Esophagus mucosa (tissue), 1 donor: ENCODE measurements around the gene FHOD1. TPM values are rescaled to one million over a fixed set of nuclear protein-coding genes. Genes with fewer than 3 reads are reported as not detected.
A peak's percentile ranks its signal among the peaks of the same experiment; 100 is the strongest.

Experiments used
- ATAC-seq: fragments of 200-7000 bp; cut with Tn5 transposase; one replicate; pipeline ENCODE4 v1.9.1; 2020
- total RNA-seq: library from RNA; stranded (reverse); gene quantifications from one replicate; pipeline ENCODE4 v1.2.4, GENCODE V29; 2023
- donor health status: DM: yes; HTN: yes; CAD: no.

The FHOD1 gene
- total RNA-seq, 1 donor from 2014 or later: 7.4 TPM

DNA sequence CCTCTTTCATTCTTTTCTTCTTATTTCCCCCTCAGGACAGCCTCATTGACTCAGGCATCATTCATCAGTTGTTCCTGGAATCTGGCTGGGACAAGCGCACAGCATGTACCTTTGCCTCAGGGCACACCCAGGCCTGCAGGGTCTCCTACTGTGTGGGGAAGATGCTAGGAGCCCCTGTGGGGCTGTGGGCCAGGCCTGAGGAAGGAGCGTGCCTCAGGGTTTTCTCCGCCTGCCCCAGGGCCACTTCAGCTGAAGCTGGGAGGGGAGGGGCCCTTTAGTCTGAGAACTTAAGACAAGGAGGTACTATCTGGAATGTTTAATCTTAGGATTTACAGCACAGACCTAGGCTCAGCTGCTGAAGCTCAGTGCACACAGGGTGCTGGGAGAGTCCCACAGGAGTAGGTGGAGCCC is 40.4 kb downstream of the FHOD1 start:
- peak; percentile 29 for ATAC-seq

DNA sequence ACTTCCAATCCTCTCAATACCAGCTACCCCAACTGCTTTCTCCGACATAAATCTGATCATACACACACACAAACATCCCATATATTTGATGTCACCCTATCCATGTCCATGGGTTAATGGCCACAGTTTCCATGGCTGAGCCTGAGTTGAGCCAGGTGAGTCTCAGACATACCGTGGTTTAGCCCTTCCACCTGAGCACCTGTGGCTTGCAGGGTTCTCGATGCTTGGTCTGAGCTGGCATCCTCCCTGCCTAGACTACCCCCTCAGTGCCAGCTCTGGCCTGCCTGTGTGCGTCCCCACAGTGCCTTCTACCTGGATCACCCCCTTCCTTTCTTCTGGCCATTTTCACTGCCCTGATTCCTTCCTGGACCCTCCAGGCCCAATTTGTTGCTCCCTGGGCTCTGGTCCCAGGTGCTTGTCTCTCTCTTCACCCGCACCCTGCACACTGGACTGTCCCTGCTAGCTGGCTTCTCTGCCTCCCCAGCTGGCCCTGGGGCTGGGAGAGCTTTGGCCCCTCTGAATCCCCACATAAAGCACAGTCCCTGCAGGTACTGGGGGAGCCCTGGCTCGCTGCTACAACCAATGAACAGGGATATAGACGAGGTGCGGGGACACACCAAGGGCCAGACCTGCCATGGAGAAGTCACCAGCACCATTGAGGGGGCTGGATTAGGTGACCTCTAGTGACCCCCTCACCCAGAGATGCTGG is 41.0 kb downstream of the FHOD1 start:
- ATAC-seq: no peak

DNA sequence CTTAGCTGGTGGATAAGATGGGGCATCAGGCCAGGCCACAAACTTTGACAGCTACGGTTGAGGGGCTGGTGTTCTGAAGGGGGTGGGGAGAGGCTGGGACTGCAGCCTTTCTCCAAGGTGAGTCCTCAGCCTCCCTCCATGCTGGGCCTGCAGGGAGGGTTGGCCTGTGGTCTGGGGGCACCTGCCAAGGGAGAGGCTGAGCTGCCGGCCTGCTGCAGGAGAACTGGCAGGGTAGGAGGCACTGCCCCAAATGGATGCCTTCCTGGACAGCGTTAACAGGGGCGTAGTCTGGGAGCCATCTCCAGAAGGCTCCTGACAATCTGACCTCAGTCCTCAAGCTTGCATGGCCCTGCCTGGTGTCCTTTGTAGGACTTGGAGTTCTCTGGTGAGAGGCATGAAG is 43.2 kb downstream of the FHOD1 start:
- ATAC-seq: no peak

DNA sequence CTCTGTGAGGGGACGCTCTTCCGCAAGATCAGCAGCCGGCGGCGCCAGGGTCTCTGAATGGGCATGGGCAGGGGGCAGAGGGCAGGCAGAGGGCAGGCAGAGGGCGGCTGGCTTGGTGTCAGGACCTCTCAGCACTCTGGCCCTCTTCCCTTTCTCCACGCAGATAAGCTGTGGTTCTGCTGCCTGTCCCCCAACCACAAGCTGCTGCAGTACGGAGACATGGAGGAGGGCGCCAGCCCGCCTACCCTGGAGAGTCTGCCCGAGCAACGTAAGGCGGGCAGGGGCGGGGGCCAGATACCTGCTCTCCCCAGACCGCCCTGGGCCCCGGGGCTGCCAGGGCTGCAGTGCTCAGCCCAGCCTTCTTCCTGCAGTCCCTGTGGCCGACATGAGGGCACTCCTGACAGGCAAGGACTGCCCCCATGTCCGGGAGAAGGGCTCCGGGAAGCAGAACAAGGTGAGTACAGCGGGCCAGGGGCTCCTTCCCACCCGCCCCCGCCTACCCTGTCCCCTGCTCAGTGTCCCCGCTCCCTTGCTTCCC is 44.3 kb downstream of the FHOD1 start:
- no peak for ATAC-seq

DNA sequence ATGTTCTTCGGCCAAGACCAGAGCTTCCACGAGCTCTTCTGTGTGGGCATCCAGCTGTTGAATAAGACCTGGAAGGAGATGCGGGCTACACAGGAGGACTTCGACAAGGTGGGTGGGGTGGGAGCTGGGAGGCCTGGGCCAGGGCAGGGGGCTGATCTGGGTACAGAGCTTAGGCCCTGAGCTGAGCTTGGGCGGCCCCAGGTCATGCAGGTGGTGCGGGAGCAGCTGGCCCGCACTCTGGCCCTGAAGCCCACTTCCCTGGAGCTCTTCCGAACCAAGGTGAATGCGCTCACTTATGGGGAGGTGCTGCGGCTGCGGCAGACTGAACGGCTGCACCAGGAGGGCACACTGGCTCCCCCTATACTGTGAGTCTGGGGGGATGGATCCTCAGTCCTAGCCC is 44.9 kb downstream of the FHOD1 start:
- no peak for ATAC-seq

DNA sequence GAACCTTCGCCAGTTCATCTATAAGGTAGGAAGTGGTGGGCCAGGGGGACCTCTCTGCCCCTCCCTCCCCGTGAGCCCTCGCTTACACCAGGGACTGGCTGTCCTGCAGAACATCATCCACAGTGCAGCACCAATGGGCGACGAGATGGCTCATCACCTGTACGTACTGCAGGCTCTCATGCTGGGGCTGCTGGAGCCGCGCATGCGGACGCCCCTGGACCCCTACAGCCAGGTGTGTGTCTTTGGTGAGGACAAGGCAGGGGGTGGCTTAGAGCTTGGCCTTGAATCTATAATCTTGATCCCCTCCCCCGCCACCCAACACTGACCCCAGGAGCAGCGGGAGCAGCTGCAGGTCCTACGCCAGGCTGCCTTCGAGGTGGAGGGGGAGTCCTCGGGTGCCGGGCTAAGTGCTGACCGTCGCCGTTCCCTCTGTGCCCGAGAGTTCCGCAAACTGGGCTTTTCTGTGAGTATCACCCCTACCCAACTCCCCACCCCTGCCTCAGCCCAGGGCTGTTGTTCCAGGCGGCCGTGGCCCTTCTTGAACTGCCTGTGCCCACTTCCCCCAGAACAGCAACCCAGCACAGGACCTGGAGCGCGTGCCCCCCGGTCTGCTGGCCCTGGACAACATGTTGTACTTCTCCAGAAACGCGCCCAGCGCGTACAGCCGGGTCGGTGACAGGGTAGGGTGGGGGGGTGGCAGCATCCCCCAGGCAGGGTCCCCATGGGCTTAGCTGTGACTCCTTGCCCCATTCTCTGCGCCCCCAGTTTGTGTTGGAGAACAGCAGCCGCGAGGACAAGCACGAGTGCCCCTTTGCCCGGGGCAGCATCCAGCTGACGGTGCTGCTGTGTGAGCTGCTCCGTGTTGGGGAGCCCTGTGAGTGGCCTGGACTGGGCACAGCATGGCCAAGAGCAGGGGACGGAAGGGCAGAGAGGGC is 45.6 kb downstream of the FHOD1 start:
- ATAC-seq: no peak

DNA sequence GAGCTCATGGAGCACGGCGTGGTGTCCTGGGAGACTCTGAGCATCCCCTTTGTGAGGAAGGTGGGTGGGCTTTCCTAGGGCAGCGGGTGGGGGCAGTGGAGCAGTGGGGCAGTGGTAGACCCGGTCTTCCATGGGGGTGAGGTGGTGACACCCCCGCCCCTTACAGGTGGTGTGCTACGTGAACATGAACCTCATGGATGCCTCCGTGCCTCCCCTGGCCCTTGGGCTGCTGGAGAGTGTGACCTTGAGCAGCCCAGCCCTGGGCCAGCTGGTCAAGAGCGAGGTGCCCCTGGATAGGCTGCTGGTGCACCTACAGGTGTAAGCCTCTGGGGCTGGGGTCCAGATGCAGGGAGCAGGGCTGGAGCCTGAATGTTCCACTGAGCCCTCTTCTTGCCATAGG is 46.8 kb downstream of the FHOD1 start:
- ATAC-seq: no peak

DNA sequence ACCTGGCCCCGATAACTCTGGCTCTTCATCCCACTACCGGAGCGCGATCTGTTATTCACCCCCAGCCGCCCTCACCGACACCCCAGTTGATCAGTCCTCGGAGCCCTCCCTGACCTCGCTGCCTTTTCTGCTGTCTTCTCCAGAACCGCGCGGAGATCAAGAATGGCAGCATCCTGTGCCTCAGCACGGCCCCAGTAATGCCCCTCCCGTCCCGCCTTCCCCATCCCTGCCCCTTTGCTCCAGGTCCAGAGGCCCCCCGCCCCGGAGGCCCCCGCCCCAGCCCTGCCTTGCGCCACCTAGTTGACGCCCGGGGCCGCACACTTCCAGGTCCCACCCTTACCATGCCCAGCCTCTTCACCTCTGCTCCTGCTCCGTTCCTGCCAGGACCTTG is 47.5 kb downstream of the FHOD1 start:
- no peak for ATAC-seq

DNA sequence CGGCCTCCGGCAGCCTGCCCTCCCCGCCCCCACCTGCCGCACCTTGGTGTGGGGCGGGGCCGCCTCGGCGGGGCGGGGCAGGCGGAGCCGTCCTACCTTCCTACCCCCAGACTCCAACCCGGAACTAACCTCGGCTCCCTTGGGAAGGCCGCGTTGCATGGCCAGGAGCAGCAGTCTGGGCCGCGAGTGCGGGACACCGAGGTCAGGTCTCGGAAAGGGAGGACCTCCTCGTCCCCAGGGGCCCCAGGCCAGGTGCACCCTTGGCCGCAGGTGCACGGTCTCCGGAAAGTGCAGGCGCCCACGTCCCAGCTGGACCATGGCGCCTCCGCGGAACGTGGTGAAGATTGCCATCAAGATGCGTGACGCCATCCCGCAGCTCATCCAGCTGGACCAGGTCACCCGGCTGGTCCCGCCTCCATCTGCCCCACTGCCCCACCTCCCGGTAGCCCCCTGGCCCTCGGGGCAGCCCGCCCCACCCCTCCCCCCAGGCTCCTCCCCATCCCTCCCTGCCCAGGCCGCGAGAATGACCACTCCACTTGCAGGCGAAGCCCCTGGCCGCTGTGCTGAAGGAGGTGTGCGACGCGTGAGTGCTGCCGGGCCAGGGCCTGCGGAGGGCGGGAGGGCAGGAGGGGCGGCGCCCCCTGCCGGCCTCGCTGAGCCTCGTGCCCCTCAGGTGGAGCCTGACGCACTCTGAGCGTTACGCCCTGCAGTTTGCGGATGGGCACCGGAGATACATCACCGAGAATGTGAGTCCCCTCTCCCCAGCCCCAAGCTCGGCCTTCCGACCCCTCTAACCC is 48.1 kb downstream of the FHOD1 start, which contains the start of gene ELMO3:
Gene ELMO3 (plus strand): TSS at position 121 of the 797 bp plus-strand sequence. CDS start 196 bp downstream, at position 317.
- ATAC-seq: peak; percentile 85

DNA sequence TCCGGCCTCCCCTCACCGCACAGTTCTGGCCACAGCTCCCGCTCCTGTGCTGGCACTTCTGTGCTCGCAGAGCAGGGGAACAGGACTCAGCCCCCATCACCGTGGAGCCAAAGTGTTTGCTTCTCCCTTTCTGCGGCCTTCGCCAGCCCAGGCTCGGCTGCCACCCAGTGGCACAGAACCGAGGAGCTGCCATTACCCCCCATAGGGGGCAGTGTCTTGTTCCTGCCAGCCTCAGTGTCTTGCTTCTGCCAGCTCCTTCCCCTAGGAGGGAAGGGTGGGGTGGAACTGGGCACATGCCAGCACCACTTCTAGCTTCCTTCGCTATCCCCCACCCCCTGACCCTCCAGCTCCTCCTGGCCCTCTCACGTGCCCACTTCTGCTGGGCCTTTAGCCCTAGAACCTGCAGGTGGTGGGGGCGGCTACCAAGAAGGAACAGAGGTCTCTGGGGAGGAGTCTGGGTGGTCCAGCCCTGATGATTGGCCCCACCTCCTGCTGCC is 49.0 kb downstream of the FHOD1 start:
- ATAC-seq: peak; percentile 63

DNA sequence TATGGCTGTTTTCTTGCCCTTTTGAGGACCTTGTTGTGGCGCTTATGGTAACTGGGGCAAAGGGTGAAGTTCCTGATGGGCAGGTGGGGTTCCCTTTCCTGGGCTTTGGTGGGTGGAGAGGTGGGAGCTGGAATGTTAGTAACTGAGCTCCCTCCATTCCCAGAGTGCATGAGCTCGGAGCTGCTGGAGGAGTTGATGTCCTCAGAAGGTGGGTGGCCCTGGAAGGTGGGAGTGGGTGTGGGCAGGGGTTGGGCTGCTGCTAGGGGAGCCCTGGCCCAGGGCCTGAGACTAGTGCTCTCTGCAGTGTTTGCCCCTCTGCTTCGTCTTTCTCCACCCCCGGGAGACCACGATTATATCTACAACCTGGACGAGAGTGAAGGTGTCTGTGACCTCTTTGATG is 49.6 kb downstream of the FHOD1 start:
- no peak for ATAC-seq

DNA sequence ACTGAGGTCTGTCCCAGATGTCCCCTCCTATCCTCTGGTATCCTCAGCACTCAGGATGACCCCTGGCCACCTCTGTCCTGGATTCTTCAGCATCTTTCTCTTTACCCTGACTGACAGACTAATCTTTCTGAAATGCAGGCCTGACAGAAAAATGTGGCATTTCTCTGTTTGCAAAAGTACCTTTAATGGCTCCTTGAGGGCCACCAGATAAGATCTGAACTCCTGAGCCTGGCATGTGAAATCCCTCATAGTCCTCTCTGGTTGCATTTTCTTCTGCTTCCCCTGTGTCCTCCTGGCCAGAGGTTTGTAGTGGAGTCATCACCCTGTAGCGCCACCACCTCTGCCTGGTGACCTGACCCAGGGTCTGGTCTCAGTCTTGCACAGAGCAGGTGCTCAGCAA is 50.4 kb downstream of the FHOD1 start:
- ATAC-seq: no peak

DNA sequence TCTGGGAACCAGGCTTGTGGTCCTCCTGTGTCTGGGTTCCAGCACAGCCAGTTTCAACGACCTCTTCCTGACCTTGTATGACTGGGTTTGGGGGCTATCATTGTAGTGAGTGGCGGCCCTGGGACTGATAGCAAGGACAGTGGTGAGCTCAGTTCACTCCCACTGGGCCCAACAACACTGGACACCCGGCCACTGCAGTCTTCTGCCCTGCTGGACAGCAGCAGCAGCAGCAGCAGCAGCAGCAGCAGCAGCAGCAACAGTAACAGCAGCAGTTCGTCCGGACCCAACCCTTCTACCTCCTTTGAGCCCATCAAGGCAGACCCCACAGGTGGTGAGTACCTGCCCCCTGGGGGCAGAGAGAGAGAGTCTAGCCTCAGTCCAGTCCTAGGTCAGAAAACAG is 51.6 kb downstream of the FHOD1 start:
- ATAC-seq: no peak

DNA sequence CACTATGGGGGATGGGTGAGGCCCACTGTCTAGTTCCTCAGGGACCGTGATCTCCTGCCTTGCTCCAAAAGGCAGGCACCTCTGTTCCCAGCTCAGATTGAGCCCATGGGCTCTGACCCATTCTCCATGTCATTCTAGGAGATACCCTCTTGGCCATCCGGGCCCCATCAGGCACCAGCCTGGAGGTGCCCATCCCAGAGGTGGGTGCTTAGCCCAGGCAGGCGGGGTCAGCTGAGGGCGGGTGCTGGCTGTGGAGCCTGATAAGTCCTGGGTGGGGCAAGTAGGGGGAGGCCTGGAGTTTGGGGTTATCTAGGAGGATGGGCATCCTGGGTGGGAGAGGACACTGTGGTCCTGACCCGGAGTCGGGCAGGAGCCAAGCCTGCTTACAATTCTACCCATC is 53.0 kb downstream of the FHOD1 start:
- no peak for ATAC-seq

DNA sequence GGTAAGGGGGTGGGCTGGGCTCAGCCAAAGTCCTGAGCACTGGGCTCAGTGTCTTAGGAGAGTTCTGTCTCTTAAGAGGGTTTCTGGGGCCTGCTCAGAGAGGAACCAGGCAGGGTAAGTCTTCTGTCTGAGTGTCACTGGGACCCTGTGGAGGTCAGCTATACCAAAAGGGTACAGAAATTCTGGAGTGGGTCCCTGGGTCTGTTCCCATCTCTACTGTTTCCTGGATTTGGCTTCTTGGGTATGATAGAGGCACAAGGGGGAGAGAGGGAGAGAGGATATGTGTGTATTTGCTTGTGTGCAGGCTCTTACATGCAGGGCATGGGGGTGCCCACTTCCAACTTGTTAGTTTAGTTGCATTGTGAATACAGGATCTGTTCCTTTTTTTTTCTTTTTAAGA is 53.7 kb downstream of the FHOD1 start:
- no peak for ATAC-seq

DNA sequence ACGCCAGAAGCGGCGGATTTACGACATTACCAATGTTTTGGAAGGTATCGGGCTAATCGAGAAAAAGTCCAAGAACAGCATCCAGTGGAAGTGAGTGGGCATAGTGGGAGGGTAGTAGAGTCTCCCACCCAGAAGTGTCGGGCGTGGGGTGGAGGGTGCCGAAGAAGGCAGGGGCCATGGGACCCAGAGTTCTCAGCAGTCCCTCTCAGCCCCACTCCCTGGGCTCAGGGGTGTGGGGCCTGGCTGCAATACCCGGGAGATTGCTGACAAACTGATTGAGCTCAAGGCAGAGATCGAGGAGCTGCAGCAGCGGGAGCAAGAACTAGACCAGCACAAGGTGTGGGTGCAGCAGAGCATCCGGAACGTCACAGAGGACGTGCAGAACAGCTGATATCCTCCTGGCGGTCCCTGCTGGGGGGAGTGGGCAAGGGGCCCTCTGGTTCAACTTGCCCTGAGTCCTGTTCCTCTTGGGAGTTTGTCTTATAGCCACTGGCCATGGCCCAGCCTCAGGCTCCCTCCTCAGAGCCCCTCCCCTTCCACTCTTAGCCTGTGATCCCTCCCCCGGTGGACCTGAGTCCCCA is 54.4 kb downstream of the FHOD1 start:
- peak; percentile 2 for ATAC-seq

DNA sequence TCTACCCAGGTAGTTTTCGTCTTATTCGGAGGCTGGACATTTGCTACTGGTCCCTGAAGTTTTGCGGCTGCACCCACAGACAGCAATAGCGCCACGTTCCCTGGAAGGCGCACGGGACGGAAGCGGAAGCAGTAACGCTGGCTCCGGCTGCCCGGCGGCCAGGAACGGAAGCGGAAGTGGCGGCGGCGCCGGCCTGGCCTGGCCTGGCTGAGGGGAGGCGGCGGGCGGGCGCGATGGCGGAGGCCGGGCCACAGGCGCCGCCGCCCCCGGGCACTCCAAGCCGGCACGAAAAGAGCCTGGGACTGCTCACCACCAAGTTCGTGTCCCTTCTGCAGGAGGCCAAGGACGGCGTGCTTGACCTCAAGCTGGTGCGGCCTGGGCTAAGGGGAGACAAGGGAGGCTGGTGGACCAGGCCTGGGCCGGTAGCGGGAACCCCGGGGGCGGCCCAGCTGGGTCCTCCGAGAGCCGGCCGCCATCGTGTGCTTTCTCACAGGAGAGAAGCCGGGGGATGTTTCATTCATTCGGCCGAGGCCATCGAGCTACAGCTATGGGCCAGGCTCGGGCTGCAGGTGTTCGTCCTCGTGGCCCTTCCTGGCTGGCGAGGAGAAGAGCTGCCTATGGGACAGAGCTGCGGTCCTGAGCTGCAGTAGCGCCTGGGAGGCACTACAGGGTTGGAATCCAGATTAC is 55.1 kb downstream of the FHOD1 start, which contains the start of gene E2F4:
Gene E2F4 (plus strand): TSS at position 161 of the 687 bp plus-strand sequence. CDS start 73 bp downstream, at position 234.
- peak; percentile 91 for ATAC-seq

DNA sequence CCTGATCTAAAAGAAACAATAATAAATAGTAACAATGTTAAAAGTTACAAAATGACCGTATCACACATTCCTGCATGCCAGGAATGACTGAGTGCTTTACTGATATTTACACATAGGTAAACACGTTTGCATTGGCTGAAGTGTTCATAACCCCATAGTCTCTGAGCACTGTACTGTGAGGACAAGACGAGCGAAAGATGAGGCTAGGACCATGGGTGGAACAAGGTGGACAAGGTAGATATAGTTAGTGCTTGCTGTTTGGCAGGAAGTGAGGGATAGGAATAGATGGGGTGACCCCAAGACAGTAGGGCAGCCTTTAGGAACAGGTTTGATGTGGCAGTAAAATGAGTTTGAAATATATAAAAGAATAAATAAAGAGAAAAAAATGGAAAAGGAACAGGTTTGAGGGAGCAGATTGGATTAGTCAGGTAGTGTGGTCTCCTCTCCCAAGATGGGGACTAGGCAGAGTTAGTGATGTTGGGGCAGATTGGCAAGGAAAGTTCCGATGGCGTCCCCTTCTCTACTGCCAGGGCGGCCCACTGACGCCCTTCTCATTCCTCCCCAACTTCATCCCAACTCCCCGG is 55.8 kb downstream of the FHOD1 start:
- no peak for ATAC-seq

DNA sequence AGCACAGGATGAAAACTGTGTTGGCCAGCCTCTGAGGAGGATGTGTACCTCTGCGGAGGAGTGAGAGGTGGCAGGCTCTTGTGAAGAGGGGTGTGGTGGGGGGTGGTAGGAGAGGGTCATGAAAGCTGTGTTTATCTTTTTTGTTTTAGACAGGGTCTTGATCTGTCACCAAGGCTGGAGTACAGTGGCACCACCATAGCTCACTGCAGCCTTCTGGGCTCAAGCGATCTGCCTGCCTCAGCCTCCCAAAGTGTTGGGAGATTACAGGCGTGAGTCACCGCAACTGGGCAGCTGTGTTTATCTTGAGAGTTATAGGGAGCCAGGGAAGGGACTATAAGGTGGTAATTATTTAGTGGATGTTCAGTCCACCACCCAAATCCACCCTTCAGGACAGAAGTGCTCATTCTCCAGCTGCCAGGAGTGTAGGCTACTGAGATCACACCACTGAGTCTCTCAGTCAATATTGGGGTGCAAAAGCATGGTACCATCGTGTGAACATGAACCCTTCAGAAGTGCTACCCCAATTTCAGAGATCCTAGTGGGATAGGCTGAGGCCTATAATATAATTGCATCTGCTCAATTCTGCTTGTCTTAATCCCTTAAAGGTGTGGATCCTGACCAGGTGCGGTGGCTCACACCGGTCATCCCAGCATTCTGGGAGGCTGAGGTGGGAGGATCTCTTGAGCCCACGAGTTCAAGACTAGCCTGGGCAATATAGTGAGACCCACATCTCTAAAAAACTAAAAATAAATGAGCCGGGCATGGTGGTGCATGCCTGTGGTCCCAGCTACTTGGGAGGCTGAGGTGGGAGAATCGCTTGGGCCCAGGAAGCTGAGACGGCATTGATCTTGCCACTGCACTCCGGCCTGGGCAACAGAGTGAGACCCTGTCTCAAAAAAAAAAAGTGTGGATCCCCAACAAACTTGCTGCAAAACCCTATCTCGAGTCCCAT is 56.6 kb downstream of the FHOD1 start:
- no peak for ATAC-seq

DNA sequence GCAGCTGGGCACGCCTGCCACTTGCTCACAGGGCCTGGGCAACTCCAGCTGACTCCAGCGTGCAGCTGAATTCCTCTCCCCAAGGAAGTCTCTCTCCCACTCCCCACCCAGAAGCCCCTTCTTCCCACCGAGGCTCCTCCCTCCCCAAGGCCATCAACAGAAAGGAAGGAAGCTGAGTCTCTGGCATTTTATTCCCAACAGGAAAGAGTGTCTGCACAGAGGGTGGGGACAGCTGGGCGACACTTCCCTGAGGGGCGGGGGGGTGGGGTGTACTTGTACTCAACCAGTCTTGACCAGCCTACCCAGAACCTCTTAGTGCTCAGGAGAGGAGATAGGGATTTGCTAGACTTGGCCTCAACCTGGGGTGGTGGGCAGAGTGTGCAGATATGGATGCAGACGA is 57.2 kb downstream of the FHOD1 start, which contains the start of gene EXOC3L1:
Gene EXOC3L1 (minus strand): TSS at position 96 of the 400 bp plus-strand sequence. CDS start 460 bp downstream, outside the sequence.
- ATAC-seq: no peak
